GM19239 (cell line): ENCODE results near the gene CASTOR1.

Experiments
- DNase-seq: peaks from one replicate; pipeline ENCODE4 v3.0.0; 2011; ENCODE audit warnings: low spot score; ENCODE audit not compliant: insufficient read length
- FAIRE-seq: peaks from 2 replicates; lab custom pipeline; 2011; peaks lifted over from hg19 to GRCh38; lab: Jason Lieb, UNC

CASTOR1 gene

DNA sequence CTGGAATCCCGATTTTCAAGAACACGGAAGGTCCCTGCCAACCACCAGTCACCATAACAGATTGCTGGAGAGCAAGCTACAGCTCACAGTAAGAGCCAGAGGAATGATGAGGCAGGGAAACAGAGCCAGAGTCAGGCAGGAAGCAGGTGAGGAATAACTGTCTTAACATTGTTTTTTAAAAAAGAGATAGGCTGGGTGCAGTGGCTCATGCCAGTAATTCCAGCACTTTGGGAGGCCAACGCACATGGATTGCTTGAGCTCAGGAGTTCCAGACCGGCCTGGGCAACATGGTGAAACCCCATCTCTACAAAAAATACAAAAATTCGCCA is 13.5 kb upstream of the CASTOR1 start:
- FAIRE-seq (no peak), DNase-seq (no peak)

DNA sequence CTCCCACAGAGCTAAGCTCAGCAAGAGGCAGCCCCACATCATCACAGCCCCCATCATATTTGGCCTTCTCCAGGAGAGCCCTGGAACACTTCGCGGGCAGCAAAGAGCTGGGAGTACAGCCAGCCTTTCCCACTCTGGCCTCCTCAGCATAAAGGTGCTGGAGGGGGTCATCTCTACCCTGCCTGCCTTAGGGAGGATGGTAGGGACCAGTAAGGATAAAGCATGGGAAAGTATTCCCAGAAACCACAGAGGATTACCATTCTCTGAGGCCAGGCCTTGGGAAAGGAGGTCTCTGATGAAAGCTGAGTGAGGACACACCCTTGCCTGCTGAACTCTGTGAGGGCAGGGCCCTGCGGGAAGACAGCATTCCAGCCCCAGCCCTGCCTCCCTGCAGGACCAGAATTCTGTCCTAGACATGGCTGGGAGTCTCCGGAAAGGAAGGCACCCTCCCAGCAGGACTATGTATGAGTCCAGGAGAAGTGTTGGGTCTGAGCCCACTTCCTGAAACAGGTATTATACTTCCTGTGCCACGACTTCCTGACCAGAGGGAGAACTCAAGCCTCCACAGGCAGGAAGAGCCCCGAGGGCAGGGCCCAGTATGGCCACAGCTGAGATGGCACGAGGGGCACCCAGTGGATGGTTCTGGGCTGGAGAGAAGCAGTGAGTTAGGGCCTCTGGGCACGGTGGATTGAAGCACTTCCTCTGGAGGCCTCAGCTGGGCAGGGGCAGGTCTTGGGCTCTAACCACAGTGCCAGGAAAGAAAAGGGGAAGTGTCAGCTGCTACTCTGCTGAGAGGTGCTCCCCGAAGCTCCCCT is 12.9 kb upstream of the CASTOR1 start:
- FAIRE-seq (peak; percentile 72), DNase-seq (no peak)

DNA sequence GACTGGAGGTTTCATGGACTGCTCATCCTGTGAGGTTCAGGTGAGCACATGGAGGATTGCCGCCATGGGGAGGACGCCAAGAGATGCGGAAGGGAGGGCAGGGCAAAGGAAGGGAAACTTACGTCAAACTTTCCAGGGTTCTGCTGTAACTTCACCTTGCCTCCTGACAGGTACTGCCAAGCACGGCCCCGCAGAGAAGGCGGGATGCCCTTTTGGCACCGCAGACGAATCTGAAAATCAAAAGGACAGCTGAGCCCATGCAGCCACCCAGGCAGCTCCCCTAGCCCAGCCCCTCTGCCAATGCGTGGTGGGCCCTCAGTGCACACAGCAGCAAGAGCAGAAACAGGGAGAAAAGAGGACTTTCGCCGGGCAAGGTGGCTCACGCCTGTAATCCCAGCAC is 10.0 kb upstream of the CASTOR1 start:
- FAIRE-seq (no peak), DNase-seq (no peak)

DNA sequence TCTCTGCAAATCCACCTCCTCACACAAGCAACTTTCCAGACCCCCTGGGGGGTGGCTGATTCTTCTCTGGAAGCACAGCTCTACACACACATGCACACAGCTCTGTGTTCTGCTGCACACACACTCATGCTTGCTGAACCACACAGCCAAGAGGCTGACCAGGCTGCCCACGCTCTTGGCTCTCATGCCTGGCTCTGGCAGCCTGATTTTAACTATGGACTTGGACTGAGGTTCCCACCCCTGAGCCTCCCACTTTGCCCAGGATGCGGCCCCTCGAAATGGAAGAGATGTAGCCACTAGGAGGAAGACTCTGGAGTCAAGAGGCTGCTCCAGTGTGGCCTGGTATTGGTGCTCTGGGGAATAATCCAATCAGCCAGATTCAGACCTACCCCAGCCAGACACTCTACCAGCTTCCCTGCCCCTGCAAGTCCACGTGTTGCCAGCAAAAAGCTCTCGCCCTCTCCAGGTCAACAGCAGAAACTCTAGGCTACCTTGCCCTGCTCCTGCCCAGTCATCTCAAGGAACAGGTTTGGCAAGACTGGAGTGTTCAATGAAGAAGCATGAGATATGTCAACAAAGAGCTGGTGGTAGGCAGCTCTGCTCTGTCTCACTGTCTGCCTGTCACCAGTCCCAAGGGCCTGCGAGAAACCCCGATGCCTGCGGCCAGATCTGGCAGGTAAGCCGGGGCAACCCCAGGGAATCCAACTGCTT is 8.8 kb upstream of the CASTOR1 start:
- no peak for FAIRE-seq

DNA sequence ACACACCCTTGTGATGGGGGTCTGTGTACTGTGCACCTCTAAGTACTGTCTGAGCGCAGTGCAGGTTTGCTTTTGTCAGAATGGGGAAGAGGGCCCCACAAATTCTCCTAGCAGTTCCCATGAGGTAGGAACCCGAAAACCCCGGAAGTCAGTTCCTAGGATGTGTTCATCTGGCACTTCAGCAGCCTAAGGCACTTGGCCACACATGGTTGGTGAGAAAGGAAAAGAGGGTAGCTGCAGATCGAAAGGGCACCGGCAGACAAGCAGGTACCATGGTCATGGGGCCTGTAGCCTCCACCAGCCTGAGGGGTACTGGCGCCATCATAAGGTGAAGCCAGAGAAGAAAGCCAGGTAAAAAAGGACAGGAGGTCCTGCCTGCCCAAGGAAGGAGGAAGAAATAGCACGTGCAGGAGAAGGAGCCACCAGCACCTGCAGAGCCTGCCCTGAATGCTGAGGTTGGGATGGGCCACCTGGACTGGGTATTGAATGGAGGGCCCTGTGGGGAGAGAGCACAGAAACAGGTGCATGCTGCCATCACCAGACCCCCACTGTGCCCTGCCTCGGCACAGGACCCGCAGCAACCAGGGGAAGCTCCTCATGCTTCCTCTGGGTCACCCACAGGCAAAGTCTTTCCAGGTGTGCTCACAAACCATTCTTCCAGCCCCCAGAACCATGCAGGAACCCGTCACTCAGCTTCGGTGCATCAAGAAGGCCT is 8.1 kb upstream of the CASTOR1 start:
- FAIRE-seq, result no peak
- DNase-seq, result no peak

More for the DNA sequence above, 8.8 kb upstream of the CASTOR1 start:
- DNase-seq, result no peak

DNA sequence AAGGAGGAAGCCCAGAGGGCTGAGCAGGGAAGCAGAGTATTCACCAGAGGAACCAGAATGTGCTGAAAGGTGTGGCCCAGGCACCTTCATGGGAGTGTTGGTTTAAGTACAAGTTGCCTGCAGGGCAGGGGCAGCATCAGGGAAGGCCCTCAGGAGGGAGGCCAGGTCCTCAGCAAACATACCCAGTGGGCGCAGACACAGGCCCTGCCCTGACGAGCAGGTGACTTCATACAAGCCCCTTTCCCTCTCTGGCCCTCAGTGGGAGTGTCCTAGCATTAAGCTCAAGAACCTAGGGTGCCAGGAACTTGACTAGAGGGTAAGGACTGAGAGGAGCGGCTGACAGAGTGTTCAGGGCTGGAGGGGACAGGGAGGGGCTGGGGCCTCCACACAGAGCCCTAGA is 7.5 kb upstream of the CASTOR1 start:
- no peak for DNase-seq
- no peak for FAIRE-seq

DNA sequence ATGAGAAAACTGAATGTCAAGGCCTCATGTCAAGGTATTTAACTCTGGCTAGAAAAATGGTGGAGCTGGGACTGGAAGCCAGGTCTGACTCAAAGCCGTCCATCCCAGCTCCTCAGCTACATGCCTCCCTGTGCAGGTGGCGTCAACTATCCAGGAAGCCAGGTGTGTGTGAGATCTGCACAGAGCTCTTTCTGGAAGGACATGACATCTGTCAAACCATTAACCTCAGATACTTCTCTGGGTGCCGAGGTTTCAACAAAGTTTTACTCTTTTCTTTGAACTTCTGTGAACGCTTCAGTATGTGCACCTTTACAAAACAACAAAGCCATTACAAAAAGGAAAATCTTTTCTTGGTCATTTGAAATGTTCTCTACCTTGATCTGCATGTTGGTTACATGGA is 7.0 kb upstream of the CASTOR1 start:
- DNase-seq (no peak), FAIRE-seq (no peak)

DNA sequence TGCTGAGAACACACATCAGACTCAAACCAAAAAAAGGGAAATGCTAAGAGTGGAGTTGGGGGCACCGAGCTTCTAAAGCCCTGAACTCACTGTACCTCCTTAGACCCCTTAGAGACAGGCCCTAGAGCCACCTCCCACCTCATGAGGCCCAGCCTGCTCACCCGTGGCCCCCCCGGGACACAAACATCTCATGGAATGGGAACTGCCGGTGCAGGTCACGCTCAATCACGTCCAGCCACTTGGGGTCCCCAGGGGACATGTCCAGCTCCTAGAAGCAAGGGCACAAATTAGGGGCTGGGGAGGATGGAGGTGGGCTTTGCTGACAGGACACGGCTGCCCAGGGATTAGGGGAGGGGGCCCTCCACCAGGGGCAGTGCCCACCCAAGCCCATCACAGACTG is 6.3 kb upstream of the CASTOR1 start:
- DNase-seq (no peak), FAIRE-seq (no peak)

DNA sequence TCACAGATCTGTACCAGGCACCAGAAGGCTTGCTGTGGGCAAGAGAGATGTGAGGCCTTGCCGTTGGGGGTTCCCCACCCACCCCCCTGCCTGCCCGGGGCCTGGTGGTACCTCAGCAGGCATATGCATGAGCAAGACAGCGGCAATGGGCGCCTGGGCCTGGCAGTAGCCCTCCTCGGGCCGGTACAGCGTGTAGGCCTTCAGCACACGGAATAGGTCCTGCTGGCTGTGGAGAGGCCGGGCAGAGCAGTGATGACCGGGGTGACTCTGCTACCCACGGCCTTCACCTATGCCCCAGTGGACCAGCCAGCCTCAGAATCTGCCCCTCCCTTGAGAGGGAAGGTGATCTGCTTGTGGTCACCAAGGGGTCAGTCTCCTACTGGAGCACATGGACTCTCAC is 5.5 kb upstream of the CASTOR1 start:
- FAIRE-seq (no peak), DNase-seq (no peak)

DNA sequence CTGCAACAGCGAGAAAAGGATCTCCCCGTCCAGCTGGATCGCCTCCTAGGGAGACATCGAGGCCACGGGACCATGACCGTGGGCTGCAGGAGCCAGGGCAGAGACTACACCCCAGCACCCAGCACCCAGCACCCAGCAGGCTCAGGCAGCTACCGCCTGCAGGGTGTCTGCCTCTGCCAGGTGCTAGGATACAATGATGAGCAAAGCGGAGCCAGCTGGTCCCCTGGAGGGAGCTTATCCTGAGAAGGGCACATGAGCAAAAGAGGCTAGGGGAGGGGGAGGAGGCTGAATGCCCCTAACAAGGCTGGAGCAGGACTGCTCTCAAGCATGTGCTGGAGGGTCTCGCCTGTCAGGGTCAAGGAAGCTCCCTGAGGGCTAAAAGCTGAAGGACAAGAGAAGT is 4.8 kb upstream of the CASTOR1 start:
- DNase-seq, result no peak
- no peak for FAIRE-seq

DNA sequence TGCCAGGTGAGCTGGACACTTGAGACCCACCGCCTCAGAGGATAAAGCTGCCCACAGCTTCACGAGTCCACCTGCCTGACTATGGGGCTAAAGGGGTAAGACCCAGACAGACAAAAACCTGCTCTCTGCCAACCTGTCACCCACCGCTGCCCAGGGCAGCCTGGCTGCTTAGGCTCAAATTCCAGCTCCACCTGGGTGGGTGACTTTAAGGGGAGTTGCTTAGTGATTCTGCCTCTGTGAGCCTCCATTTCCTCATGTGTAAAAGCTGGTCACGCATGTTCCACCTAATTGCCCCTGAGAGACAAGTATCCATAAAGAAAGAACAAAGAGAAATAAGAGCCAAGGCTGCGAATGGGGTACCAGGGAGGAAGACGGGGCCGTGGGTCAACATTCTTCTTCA is 3.7 kb upstream of the CASTOR1 start:
- FAIRE-seq (no peak), DNase-seq (no peak)

DNA sequence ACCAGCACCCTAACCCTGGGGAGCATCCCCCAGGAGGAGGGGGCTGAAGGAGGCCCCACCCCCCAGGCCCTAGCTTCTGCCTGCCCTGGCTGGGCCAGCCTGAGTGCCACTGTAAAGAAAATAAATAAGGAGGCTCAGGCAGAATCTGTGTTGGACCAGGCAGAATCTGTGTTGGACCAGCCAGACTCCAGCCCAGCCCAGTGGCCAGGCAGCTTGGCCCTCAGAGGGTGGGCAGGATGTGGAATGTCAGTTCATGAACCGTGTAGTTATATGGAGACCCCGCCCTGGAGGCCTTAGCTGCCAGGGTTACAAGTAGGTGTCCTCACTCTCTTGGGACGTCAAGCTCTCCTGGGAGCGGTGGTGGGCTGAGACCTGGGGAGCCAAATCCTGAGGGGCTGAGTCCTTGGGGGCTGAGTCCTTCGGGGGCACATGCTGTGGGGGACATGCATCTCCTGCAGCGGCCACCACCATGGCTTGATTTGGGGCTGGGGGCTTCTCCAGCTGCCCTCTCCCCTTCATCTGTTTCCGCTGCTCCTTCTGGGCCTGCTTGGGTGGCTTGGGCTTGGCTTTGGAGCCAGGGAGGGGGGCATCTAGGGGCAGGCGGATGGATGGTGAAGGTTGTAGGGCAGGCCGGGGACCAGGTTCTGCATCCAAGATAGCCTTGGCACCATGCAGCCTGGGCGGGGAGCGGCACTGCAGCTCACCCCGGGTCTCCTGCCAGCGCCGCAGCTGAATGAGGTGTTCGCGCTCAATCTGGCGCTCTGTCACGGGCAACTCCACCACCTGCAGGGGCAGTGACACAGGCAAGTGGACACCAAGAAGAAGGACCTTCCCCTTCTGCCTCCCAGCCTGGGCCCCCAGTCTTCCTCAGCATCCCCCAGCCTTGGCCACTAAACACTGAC is 3.0 kb upstream of the CASTOR1 start:
- DNase-seq (no peak), FAIRE-seq (no peak)

DNA sequence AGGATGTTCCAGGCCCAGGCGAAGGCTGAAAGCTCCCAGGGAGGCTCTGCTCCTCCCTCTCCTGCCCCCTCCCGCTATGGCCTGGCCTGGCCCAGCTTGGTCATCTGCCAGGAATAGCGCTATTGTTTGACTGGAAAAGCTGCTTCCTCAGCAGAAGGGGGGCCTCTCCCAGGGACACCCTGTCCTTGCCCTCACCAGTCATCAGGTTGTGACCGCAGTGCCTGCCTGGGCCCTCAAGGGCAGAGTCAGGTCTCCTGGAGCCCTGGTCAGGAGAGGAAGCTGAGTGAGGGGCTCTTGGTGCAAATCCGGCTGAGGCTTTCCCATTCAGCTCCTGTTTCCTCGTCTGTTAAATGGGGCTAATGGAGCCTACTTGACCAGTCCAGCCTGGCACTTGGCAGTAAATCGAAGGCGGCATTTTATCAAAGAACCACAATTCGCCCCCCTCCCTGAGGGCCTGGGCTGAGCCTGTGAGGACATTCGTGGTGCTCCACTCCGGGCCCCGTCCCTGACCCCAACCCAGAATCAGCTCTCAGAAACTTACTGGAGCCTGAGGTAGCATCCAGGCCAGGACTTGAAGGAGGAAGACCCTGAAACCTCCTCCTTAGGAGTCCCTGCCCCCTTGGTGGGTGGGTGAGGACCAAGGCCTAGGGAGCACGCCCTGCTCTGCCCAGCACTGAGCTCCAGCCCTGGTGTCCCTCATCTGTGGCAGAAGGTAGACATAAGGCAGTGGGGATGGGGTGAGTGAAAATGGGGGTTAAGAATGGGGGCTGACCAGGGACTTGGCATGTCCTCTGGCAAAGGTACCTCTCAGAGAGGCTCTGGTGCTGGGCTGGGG is 2.0 kb upstream of the CASTOR1 start:
- DNase-seq (no peak), FAIRE-seq (no peak)

DNA sequence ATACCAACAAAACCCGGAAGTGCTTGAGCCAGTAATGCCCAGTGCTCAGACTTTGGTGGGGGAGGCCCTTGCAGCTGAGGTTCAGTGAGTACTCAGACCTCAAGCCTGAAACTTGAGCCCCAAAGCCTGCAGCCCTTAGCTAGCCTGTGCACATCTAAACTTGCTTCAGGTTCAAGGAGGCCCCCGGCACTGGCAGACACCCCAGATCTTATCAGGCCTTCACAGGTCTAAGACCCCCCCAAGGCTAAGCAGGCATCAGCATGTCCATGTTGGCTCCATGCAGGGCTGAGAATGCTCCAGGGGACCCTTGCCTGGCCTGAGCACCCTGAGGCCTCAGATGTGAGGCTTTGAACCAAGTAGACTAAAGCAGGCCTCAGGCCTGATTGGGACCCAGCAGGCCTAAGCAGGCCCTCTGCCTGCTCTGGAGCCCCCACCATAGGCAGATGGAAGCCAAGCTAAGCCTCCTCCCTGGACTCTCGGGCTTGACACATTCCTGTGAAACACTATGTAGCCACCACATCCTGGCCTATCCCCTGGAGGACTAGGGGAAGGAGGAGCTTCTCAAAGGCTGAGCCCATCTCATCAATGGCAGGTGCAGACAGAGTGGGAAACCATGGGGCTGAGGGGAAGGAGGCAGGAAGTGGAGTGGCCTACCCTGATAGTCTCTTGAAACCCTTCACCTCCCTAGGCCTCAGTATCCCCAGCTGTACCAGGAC is 1.2 kb upstream of the CASTOR1 start:
- FAIRE-seq (peak; percentile 91), DNase-seq (peak; percentile 37)

DNA sequence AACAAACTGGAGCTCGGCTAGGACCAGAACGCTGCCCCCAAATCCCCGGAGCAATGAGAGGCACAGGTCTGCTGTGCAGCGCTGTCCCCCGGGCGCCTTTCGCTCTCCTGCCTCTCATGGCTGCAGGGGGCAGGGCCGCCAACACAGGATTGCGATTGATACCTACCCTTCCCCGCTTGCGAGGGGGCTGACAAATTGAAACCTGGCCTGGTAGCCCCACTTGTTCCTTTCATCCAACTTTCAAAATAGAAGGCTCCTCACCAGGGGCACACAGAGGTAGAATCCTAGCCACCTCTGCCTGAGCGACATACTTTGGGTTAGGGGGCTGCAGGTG is 642 bp upstream of the CASTOR1 start:
- DNase-seq, result peak; percentile 33
- no peak for FAIRE-seq

DNA sequence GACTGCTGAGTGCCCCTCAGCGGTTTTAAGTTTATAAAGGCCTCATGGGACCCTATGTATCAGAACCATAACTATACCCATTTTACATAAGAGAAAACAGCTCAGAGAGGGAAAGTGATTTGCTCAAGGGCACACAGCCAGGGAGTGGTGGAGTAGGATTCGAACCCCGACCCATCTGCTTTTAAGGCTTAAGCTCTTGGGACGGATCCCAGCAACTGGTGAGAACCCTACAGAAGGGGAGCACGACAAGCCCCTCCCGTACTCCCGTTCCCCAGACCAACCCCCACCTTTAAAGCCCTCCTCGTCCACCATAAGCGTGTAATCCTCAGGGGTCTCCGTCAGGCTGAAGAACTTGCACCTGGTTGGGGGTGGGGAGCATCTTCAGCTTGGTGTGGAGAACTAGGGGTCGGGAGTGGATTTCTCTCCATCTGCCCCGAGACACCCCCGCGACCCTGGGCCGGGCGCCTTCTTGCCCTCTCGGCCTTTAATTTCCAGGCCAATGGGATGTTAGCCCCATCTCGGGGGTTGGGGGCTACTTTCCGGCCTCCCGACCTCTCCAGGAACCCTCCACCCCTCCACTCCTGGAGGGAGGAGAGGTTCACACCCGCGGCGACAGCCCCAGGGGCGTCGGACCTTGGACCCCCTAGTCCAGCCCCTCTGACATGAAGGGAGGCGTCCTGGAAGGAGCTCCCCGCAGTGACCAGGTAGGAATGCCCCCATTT is 725 bp downstream of the CASTOR1 start:
- DNase-seq (no peak), FAIRE-seq (peak; percentile 68)

DNA sequence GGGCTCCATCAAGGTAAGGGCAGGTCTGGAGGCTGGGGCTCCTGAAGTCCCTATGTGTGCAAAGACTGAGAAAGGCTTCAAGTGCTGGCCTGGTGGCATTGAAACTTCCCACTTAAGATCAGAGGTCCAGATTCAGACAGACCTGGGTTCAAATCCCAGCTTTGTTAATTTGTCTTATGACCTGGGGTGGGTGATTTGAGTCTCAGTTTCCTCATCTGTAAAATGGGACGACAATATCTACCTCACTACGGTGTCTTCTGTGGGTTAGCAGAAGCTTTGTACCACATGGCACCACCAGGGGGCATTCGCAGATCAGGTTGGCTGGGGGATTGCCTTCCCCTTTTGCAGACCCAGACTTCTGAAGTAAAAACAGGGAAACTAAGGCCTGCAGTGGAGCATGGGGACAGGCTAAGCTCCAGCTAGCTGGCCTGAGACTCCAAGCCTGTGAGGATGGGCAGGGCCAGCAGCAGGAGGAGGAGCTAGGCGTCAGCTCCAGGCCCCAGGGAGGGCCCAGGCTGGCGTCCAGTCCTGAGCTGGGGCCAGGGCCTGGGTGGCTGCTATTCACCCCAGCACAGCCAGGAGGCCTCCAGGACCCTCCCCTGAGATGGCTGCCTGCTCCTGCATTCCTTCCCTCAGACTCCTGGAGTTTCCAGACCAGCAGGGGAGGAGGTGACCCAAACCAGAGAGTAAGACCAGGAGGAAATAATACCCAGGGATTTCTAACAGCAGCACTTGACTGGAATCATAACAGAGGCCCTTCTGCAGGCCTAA is 1.5 kb downstream of the CASTOR1 start:
- peak; percentile 76 for DNase-seq
- FAIRE-seq, result peak; percentile 93
